CMK (cell line): Measurements from ENCODE around the gene DGCR6.
"Not testable (repeated sequence)": the region's sequence is repeated elsewhere in the genome, so short reads cannot be mapped to it uniquely, and the experiment has no call there.

Experiments
- DNase-seq: peaks from one replicate; pipeline ENCODE4 v3.0.0-alpha.2; 2010; ENCODE audit warnings: low read depth

Gene DGCR6

DNA sequence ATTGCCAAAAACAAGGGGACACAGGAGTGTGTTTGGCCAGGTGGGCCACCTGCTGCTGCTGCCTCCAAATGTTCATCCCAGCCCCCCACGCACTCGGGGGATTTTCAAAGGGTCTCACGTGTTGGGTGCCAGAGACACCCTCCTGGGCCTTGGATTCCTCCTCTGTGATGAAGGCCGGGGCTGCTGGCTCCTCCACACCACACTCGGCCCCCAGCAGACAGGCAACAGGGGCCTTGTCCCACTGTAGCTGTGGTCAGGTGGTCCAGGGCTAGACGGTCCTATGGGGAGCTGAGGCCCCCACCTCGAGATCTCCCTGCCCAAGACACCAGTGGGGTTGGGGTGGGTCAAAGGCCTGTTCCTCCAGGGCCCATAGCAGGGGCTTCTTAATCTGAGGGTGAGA, 55.1 kb downstream of the DGCR6 start:
- DNase-seq = not testable (repeated sequence)
